HG03558 (cell line): ENCODE measurements around the gene APBB1IP.
"Not testable (repeated sequence)": the region's sequence is repeated elsewhere in the genome, so short reads cannot be mapped to it uniquely, and the experiment has no call there.

Source experiments
- ATAC-seq: cut with Tn5 transposase; IDR thresholded peaks from one replicate; pipeline ENCODE4 v1.9.1; 2021; ENCODE audit warnings: moderate number of reproducible peaks; ENCODE audit not compliant: unreplicated experiment; ENCODE audit errors: extremely low read depth

APBB1IP gene

DNA sequence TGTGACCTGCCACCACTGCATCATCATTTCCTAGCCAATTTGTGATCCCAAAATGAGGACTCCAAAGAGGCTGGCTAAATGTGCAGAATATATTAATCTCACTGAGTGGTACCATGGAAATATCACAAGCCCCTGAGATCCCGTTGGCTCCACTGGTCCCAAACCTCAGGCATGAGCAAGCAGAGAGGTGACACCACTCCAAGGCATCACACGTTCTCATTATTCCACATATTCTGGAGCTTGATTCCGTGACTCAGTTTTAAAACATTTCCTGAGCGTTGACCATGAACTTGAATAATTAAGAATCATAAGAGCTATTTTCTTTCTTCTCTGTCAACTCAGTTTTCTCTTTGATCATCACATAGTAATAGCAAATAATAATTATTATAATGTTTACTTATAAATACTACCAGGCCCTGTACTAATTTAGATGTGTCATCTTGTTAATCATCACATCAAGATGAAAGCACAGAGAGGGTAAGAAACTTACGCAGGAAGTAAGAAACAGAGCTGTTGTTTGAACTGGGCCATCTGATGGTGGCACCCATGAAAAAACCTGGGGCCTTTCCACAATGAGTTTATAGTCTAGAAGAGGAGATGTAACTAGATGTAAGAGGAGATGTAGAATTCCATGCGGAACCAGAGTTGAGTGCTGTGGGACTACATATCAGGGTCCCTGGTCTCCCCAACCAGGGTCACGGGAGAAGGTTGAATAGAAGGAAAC is 3.5 kb downstream of the APBB1IP start:
- no peak for ATAC-seq

DNA sequence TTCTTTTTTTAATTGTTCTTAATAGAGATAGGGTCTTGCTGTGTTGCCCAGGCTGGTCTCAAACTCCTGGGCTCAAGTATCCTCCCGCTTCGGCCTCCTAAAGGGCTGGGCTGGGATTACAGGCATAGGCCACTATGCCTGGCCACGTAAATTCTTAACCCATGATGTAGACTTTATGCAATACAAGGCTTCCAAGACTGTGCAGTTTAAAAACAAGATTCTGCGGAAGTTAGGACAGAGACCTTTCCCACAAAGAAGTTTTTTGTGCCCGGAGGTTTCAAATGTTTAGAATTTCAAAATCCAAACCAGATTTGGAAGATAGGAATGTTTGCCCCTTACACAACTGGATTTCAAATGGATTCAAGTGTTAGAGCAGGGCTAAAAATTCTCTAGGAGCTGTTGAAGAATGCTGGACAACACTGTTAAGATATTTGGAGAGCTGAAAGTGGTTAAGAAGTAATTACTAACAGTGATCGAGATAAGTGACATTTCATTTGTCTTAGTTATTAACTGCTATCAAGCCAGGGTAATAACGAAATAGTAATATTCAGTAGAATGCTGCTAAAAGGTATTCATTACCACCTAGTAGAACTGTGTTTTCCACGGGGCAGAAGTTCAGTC is 7.4 kb downstream of the APBB1IP start:
- ATAC-seq: no peak

DNA sequence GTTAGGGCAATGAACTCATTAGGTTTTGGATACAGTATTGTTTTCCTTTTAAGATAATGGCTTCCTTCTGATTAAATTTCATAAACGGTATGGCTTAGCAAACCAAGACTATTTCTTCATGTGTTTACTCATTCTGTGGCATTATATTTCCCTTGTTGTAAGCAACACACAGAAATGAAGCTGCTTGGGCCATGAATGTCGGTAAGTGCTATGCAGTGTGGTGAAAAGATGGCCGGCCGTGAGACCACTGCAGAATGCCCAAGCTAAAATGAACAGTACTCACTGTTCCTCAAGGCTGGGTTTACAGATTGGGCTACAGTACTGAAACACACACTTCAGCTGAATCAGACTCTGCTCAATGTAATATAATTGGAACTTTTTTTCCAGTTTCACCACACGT is 8.1 kb downstream of the APBB1IP start:
- no peak for ATAC-seq

DNA sequence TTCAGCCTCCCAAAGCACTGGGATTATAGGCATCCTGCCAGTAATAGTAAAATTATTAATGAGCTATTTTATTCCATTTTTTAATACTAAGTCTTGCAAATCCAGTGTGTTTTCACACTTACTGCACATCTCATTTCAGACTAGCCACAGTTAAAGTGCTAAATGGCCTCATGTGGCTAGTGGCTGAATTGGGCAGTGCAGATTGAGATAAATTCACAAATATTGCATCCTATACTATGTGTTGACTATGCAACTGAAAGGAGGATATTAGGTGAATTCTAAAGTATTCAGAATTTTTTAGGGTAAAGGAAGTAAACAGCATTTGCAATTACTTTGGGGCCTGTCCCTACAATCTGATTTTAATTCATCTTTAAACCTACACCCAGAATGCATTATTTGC is 10.2 kb downstream of the APBB1IP start:
- ATAC-seq: peak; percentile 11

DNA sequence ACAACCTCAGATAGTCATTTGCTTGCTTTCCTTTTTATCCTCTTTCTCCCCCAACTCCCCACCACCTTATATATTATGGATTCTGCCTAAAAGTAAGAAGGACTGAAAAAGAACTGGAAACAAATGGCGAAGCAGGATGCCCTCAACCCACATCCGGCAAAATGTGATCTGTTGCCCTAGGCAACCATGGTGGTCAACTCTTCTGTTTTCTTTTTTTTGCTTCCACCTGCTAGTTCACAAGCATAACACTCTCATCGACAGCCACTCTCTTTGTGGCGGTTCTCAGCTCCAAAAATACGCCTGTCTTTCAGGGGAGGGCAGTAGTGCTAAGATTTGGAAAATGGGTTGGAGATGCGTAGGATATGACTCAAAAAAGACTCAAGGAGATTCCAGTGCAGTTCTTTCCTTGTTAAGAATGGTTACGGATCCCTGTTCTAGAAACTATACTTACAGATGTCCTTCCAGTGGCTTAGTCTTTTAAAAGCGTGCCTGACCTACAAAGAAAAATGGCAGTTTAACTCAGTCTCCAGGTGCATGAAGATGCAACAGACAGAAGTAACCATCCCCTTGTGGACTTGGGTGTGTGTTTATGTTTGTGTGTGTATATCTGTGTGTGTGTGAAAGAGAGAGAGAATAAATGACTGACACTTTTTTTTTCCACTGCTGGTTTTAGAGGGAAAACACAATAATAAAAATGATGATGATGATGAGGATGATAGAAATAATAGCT is 10.7 kb downstream of the APBB1IP start:
- peak; percentile 63 for ATAC-seq

DNA sequence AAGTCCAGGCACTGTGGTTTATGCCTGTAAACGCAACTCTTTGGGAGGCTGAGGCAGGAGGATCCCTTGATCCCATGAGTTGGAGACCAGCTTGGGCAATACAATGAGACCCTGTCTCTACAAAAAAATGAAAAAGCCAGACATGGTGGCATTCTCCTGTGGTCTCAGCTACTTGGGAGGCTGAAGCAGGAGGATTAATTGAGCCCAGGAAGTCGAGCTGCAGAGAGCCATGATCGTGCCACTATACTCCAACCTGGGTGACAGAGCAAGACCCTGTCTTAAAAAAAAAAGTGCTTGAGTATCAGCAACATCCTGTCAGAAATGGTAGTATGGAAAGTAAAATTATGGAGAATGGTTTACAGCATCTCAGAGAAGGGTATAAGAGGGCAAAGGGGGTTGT is 11.6 kb downstream of the APBB1IP start:
- no peak for ATAC-seq

DNA sequence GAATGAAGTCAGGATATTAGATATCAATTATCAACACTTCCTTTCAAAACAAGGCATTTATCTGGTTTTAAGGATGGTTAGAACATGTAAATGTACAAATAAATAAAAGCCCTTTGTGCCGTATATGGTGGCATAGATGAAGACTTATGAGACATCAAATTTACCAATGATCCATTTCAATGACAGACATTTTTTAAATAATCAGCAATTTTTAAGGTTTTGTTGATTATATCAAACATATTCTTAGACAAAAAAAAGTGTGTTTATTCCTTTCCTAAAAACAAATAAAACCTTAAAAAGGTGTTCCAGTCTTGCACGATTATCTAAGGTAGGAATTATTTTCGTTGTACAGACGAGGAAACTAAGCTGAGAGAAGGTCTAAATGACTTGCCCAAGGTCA is 13.8 kb downstream of the APBB1IP start:
- ATAC-seq: no peak

DNA sequence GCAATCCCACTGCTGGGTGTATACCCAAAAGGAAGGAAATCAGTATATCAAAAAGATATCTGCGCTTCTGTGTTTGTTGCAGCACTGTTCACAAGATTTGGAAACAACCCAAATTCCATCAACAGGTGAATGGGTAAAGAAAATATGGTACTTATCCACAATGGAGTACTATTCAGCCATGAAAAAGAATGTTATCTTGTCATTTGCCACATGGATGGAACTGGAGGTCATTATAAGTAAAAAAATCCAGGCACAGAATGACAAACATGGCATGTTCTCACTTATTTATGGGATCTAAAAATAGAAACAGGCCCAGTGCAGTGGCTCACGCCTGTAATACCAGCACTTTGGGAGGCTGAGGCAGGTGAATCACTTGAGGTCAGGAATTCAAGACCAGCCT is 15.7 kb downstream of the APBB1IP start:
- no peak for ATAC-seq

DNA sequence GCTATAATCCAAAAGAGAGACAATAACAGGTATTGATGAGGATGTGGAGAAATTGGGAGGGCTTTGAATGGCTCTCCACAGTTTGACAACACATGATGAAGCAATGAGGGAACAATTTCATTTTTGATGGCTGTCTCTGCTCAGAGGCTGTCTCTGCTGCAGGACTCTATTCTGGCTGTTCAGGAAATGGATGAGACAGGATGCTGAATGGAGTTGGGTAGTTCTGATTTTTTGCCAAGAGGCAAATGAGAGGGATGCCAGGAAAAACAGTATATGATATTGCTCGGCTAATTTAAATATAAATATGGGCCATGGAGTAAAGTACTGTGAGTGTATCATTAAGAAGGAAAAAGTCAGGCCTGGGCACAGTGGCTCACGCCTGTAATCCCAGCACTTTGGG is 16.8 kb downstream of the APBB1IP start:
- ATAC-seq: no peak

DNA sequence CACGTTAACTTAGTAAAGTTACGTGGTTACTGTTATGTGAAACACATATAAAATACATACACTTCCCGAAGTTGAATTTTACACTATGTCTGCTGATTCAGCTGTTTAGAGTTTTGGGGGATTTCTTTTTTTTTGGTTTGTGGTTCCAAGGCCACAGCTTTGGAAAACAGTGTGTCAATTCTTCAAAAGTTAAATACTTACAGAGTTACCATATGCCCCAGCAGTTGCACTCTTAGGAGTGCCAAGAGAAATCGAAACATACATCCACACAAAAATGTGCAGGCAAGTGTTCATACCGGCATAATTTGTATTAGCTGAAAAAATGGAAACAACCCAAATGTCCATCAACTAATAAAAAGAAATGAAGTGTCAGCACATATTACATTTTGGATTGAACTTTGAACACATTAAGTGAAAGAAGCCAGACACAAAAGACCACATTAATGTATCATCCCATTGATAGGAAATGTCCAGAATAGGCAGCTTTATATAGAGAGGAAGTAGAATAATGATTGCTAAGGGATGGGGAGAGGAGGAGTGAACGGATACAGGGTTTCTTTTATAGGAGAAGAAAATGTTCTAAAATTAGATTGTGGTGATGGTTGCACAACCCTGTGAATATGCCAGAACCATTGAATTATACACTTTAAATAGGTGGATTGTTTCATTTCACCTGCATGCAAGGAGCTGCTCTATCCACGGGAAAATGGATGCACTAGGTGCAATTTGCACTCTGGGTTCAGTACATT is 17.6 kb downstream of the APBB1IP start:
- ATAC-seq: no peak

DNA sequence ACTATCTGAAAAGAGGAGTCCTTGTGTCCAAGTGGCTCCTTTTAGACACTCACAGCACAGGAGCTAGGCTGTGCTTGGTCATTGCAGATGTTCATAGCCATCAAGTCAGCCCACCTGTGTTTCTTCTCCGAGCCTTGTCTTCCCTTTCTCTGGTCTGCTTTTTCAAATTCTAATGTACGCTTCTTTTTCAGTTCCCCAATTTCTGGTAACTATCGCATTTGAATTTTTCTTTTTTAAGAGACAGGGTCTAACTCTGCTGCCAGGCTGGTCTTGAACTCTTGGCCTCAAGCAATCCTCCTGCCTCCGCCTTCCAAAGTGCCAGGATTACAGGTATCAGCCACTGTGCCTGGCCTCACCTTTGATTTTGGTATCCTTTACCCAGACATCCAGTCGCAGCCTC is 18.9 kb downstream of the APBB1IP start:
- peak; percentile 90 for ATAC-seq

DNA sequence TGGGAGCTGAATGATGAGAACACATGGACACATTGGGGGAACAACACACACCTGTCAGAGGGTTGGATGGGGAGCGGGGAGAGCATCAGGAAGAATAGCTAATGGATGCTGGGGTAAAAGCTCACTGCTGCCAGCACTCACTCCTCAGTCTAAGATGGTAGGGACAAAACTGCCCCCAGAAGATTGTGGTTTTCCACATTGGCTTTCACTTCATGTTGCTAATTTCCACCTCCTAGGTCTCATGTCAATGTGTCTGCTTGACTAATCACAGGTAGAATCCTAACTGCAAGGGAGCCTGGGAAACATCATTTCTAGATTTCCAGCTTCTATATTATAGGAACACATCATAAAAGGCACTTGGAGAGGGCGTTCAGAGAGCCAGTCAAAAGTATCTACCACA is 22.6 kb downstream of the APBB1IP start:
- no peak for ATAC-seq

DNA sequence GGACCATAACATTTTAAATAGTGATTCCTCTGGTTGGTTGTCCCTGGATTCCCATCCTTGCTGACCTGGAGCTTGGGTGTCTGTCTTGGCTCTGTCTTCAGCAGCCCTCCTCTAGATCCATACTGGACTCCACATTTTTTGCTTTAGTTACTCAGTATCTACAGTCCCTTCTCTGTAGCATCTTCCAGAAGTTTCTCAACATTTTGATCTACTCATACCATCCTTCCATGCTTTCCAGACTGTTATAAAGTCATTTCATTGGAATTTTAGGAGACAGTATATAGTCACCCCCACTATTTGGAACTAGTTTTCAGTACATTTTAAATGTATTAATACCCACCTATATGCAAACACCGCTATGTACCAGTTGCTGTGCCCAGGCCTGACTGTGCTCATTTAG is 25.8 kb downstream of the APBB1IP start:
- ATAC-seq: no peak

DNA sequence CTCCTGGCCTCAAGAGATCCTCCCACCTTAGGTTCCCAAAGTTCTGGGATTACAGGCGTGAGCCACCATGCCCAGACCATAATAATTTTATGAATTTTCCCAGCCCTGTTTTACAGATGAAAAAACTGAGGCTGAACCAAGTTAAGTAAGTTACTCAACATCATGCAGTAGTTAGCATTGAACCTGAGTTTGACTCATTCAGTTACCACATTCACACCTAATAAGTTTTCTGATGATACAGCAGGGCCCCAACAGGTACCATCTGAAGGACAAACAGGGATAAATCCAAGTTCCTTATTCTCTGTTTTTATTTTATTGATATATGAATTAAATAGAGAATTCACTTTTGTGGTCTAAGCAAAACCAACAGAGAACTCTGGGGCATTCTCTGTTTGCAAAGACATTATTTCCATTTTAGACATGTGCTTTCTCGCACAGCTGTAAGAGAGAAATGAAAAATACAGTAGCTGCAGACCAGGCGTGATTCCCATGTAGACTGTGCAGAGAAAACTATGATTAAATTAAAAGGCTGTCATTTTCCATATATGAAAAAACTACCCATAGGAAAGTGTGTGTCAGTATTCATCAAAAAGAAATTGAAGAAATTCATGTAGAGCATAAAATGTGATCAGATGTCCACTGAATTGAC is 26.6 kb downstream of the APBB1IP start:
- no peak for ATAC-seq

DNA sequence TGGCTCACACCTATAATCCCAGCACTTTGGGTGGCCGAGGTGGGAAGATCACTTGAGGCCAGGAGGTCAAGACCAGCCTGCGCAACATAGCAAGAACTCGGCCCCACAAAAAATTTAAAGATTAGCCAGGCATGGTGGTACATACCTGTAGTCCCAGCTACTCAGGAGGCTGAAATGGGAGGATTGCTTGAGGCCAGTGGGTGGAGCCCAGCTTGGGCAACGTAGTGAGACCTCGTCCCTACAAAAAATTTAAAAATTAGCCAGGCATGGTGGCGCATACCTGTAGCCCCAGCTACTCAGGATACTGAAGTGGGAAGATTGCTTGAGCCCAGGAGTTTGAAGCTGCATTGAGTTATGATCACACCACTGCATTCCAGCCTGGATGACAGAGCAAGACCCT is 28.4 kb downstream of the APBB1IP start:
- not testable (repeated sequence) for ATAC-seq

DNA sequence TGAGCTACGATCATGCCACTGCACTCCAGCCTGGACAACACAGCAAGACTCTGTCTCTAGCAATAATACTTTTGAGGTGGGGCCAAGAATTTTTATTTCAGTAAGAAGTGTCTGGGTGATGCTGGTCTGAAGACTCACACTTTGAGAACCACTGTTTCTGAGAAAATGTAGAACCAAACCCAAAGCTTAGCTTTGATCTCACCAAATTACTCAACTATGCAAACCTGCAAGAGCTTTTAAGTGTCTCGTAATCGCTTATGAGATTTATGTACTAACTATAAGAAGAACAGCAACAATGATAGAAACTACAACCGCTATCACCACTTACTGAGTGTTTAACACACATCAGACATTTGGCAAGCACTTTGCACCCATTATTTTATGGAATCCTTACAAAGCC is 29.5 kb downstream of the APBB1IP start:
- no peak for ATAC-seq

DNA sequence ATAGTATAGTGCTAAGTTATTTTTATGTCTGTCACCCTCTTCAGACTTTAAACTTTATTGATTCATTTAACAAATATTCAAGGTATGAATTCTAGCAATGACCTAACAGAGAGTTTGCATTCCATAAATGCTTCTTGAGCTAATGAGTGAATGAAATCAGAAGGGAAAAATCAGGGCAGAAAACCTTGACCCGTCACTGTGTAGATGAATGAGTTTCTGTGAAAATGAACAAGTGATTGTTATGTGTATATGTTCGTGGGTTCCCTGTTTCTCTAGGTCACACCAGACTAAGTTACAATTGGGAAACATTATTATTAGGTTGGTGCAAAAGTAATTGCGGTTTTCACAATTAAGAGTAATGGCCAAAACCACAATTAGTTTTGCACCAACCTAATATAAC is 30.1 kb downstream of the APBB1IP start:
- no peak for ATAC-seq

DNA sequence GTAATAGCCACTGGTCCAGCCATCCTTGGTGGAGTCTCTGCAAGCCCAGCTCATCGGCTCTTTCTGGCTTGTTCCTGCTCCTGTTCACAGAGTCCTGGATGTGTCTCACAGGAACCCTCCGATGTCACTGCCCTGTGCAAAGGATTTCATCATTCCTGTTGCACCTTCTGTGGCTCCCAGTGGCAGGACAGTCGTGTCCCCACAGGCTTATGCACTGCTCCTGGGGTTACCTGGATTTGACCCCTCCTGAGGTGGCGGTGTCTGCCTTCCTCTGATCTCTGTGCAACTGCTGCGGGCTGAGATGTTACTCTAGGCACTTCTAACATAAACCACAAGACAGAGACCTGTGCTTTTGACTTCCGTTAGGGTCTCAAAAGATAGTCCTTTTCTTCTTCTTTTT is 30.6 kb downstream of the APBB1IP start:
- ATAC-seq: peak; percentile 27

DNA sequence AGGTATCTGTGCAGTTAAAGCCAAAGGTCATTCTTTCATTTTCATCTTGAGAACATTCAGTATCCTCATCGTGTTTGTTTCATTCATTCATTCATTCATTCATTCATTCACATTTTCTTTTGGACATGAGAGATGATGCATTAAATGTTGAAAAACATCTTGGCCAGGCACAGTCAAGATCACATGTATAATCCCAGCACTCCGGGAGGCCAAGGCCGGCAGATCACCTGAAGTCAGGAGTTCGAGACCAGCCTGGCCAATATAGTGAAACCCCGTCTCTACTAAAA is 34.3 kb downstream of the APBB1IP start:
- no peak for ATAC-seq

DNA sequence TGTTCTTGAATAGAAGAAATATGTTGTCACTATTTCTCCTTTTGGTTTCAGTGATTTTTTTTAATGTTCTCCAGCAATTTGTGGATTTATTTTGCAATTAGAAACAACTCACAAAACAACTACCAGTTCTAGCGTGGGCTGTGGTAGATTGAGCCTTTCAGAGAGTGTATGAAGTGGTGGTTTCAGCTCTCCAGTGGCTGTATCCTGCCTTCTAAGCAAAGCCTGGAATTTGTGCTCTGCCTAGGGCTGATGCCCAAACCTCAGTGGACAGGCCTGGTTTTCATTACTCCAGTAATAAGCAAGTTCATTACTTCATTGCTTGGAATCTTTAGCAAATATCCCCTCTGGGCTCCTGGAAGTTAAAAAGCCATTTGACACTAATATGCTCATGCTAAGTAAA is 35.9 kb downstream of the APBB1IP start:
- no peak for ATAC-seq

DNA sequence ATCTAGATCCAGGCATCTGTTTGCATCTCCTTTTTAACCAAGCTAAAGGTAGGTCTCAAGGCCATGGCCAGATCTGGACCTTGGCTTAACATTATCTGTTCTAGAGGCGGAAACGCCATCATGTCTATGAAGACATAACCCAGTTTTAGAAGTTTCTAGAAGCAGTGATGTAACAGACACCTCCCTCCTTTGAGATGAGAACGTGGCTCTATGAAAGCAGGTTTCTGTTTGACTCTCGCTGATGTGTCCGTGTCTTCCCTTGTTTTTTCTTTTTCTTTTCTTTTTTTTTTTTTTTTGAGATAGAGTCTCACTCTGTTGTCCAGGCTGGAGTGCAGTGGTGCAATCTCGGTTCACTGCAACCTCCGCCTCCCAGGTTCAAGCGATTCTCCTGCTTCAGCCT is 36.7 kb downstream of the APBB1IP start:
- not testable (repeated sequence) for ATAC-seq
